Cardiac muscle cell (in vitro differentiated cells and primary cell): Measurements from ENCODE around the gene ASB7. TPM values are rescaled to one million over a fixed set of nuclear protein-coding genes. Genes with fewer than 3 reads are reported as not detected.
A peak's percentile ranks its signal among the peaks of the same experiment; 100 is the strongest.

ENCODE experiments used
- DNase-seq, 2 donors: peaks; one replicate each; pipeline versions ENCODE4 v3.0.0 to v3.0.0-alpha.2; 2010 to 2017; ENCODE audit warnings: low read depth in 1 of 2, low spot score in 1 of 2
- H3K27ac ChIP-seq: fragments of 200-600 bp; sonication (generic); 2 replicates; pipeline ENCODE4 v1.5.1; 2016
- H3K27me3 ChIP-seq: fragments of 200-600 bp; sonication (generic); 2 replicates; pipeline ENCODE4 v1.6.0; 2016; ENCODE audit warnings: control low read depth
- H3K36me3 ChIP-seq: fragments of 200-600 bp; sonication (generic); 2 replicates; pipeline ENCODE4 v1.5.1; 2016; ENCODE audit warnings: control low read depth
- H3K4me1 ChIP-seq: fragments of 200-600 bp; sonication (generic); 2 replicates; pipeline ENCODE4 v1.8.1; 2017; ENCODE audit warnings: low read depth, mild to moderate bottlenecking, mixed run types
- H3K4me3 ChIP-seq: fragments of 200-600 bp; sonication (generic); 2 replicates; pipeline ENCODE4 v1.5.1; 2016; ENCODE audit warnings: mild to moderate bottlenecking
- H3K9me3 ChIP-seq: fragments of 200-600 bp; sonication (generic); 2 replicates; pipeline ENCODE4 v1.5.1; 2017; ENCODE audit warnings: low read depth, mild to moderate bottlenecking, control low read depth
- CTCF ChIP-seq: IDR thresholded peaks from 2 replicates; pipeline ENCODE4 v1.5.1; 2012; ENCODE audit warnings: low read depth, mild to moderate bottlenecking, low read length
- polyA plus RNA-seq: library from polyadenylated mRNA; unstranded; fragments of >200 nt; fragmentation: Nextera tagmentation; extraction: Ambion mirVana; gene quantifications from 2 replicates; pipeline ENCODE4 v1.2.1, GENCODE V29; 2016
- total RNA-seq: library from RNA; depleted of rRNA; stranded (reverse); fragments of >200 nt; gene quantifications from 2 replicates; pipeline ENCODE4 v1.2.3, GENCODE V29; 2016

The ASB7 gene
- total and polyA plus RNA-seq, 2 experiments from 2014 or later: 6.8 to 19.2 TPM

- Histone ChIP-seq H3K27ac (no peak overlapping the region), H3K36me3 (no peaks in the 10 kb centered on the region), H3K4me1 (no peaks in the 10 kb centered on the region), H3K9me3 (no peaks in the 10 kb centered on the region), H3K27me3 (no peaks in the 10 kb centered on the region), H3K4me3 (no peak overlapping the region)
- TF ChIP-seq CTCF: no peak
- peak in 1 of 2 donors; percentile 29 for DNase-seq
These were observed 48.9 kb downstream of the ASB7 start for GRCh38 chr15:100651253-100651652.

GRCh38 chr15:100652116-100652515 lies 49.7 kb downstream of the ASB7 start:
- Histone ChIP-seq H3K27ac (no peak overlapping the region), H3K4me3 (no peak overlapping the region), H3K27me3 (no peaks in the 10 kb centered on the region), H3K4me1 (no peaks in the 10 kb centered on the region), H3K9me3 (no peaks in the 10 kb centered on the region), H3K36me3 (no peaks in the 10 kb centered on the region)
- TF ChIP-seq CTCF: no peak
- no peak for DNase-seq

- no peak overlapping the region for H3K27ac ChIP-seq
These were observed 51.2 kb downstream of the ASB7 start for GRCh38 chr15:100653608-100654007.

GRCh38 chr15:100658895-100659294 lies 56.5 kb downstream of the ASB7 start:
- TF ChIP-seq CTCF: no peak
- H3K27me3 ChIP-seq: no peaks in the 10 kb centered on the region
- no peak overlapping the region for H3K27ac ChIP-seq
- DNase-seq: no peak
- H3K4me3 ChIP-seq: no peak overlapping the region
- H3K9me3 ChIP-seq: no peaks in the 10 kb centered on the region
- no peaks in the 10 kb centered on the region for H3K4me1 ChIP-seq
- no peaks in the 10 kb centered on the region for H3K36me3 ChIP-seq

More at GRCh38 chr15:100653608-100654007, 51.2 kb downstream of the ASB7 start:
- H3K36me3 ChIP-seq: no peaks in the 10 kb centered on the region
- H3K4me1 ChIP-seq: no peaks in the 10 kb centered on the region
- no peak for DNase-seq
- H3K4me3 ChIP-seq: no peak overlapping the region
- no peaks in the 10 kb centered on the region for H3K27me3 ChIP-seq
- no peaks in the 10 kb centered on the region for H3K9me3 ChIP-seq
- no peak for TF ChIP-seq CTCF

GRCh38 chr15:100661156-100661555 lies 58.8 kb downstream of the ASB7 start:
- Histone ChIP-seq H3K27ac (no peak overlapping the region), H3K27me3 (no peaks in the 10 kb centered on the region), H3K4me3 (no peak overlapping the region), H3K4me1 (no peaks in the 10 kb centered on the region), H3K36me3 (no peaks in the 10 kb centered on the region), H3K9me3 (no peaks in the 10 kb centered on the region)
- TF ChIP-seq CTCF: no peak
- DNase-seq: no peak
